ENCODE data around the gene ADNP2.

ADNP2 gene

GRCh38 chr18:80108739-80109675, at the start of gene ADNP2:
TSS of gene ADNP2 (plus strand) at chr18:80109262. CDS start at chr18:80117543, 8,281 bp downstream.
- no peak for TF ChIP-seq CTCF (IDR thresholded peaks at IDR 0.05; ENCODE audit: control insufficient read depth, extremely low read depth, insufficient read depth)
- peak; percentile 97 for DNase-seq (ENCODE audit: low read depth)
- peak within 1 kb of the TSS; percentile 81 for H3K4me3 ChIP-seq (ENCODE audit: low read depth, low read length)

GRCh38 chr18:80059945-80060344, 49.1 kb upstream of the ADNP2 start:
- H3K4me3 ChIP-seq (ENCODE audit: low read depth, low read length): no peak overlapping the region
- DNase-seq (ENCODE audit: low read depth): no peak
- TF ChIP-seq CTCF (IDR thresholded peaks at IDR 0.05; ENCODE audit: control insufficient read depth, extremely low read depth, insufficient read depth): no peak

- H3K4me3 ChIP-seq (ENCODE audit: low read depth, low read length): no peak overlapping the region
- TF ChIP-seq CTCF (IDR thresholded peaks at IDR 0.05; ENCODE audit: control insufficient read depth, extremely low read depth, insufficient read depth): no peak
- DNase-seq (ENCODE audit: low read depth): no peak
Measured at GRCh38 chr18:80065705-80066104, 43.4 kb upstream of the ADNP2 start.

- TF ChIP-seq CTCF (IDR thresholded peaks at IDR 0.05; ENCODE audit: control insufficient read depth, extremely low read depth, insufficient read depth): no peak
- DNase-seq (ENCODE audit: low read depth): no peak
- H3K4me3 ChIP-seq (ENCODE audit: low read depth, low read length): no peak overlapping the region
Measured at GRCh38 chr18:80067321-80067720, 41.7 kb upstream of the ADNP2 start.

GRCh38 chr18:80067897-80068296, 41.2 kb upstream of the ADNP2 start:
- no peak for TF ChIP-seq CTCF (IDR thresholded peaks at IDR 0.05; ENCODE audit: control insufficient read depth, extremely low read depth, insufficient read depth)
- DNase-seq (ENCODE audit: low read depth): no peak
- no peak overlapping the region for H3K4me3 ChIP-seq (ENCODE audit: low read depth, low read length)

GRCh38 chr18:80068571-80069272, 40.3 kb upstream of the ADNP2 start:
- no peak overlapping the region for H3K4me3 ChIP-seq (ENCODE audit: low read depth, low read length)
- TF ChIP-seq CTCF (IDR thresholded peaks at IDR 0.05; ENCODE audit: control insufficient read depth, extremely low read depth, insufficient read depth): no peak
- DNase-seq (ENCODE audit: low read depth): no peak
